HepG2 (cell line): ENCODE data around the gene TSGA10. TPM values are rescaled to one million over a fixed set of nuclear protein-coding genes. Genes with fewer than 3 reads are reported as not detected.

Source experiments
- CREB1 ChIP-seq, 2 experiments: fragments of 450-650 bp in 1 of 2; IDR thresholded peaks; 2 replicates each; pipeline ENCODE4 v1.6.1; 2016 to 2017; ENCODE audit warnings: control low read depth in 1 of 2, mild to moderate bottlenecking in 1 of 2, missing compliant biosample characterization in 1 of 2, missing genetic modification characterization in 1 of 2
- EEA1 ChIP-seq: sonication (generic); formaldehyde crosslinking; IDR thresholded peaks from 2 replicates; pipeline ENCODE4 v1.5.1; 2020; ENCODE audit warnings: mild to moderate bottlenecking, missing genetic modification reagents, borderline replicate concordance
- GLI4 ChIP-seq: sonication (generic); formaldehyde crosslinking; IDR thresholded peaks from 2 replicates; pipeline ENCODE4 v1.5.1; 2020; ENCODE audit warnings: missing genetic modification reagents, mild to moderate bottlenecking, moderate library complexity, borderline replicate concordance
- RBAK ChIP-seq: sonication (generic); formaldehyde crosslinking; IDR thresholded peaks from 2 replicates; pipeline ENCODE4 v1.5.1; 2020; ENCODE audit warnings: mild to moderate bottlenecking, missing genetic modification reagents
- ZNF256 ChIP-seq: sonication (generic); formaldehyde crosslinking; conservative IDR thresholded peaks from 2 replicates; pipeline ENCODE4 v1.4.0; 2020; ENCODE audit warnings: missing genetic modification reagents
- ZNF430 ChIP-seq: sonication (generic); formaldehyde crosslinking; IDR thresholded peaks from 2 replicates; pipeline ENCODE4 v1.9.0; 2021; ENCODE audit warnings: mild to moderate bottlenecking, missing genetic modification reagents
- ZNF670 ChIP-seq: sonication (generic); formaldehyde crosslinking; IDR thresholded peaks from 2 replicates; pipeline ENCODE4 v1.8.0; 2022; ENCODE audit warnings: mild to moderate bottlenecking, missing genetic modification reagents, borderline replicate concordance
- ZNF777 ChIP-seq: sonication (generic); formaldehyde crosslinking; IDR thresholded peaks from 2 replicates; pipeline ENCODE4 v1.4.0; 2020; ENCODE audit warnings: missing genetic modification reagents
- ZNF879 ChIP-seq: sonication (generic); formaldehyde crosslinking; IDR thresholded peaks from 2 replicates; pipeline ENCODE4 v1.8.1; 2023; ENCODE audit warnings: missing genetic modification reagents
- polyA plus RNA-seq, 8 experiments: library from polyadenylated mRNA; depleted of rRNA in 3 of 8; stranded (reverse) in 7 of 8; unstranded in 1 of 8; fragments of >200 nt; fragmentation: Illumina TruSeq in 4 of 8; extraction: Trizol in 4 of 8; gene quantifications; 2 replicates each; pipeline versions ENCODE4 v1.2.1 to v1.2.3, GENCODE V29; 2011 to 2016; ENCODE audit warnings: low read depth in 4 of 8, missing spikeins in 1 of 8, mixed read lengths in 1 of 8; ENCODE audit not compliant: insufficient read depth in 1 of 8
- total RNA-seq, 5 experiments: library from RNA; depleted of rRNA; stranded (reverse); fragments of >200 nt; fragmentation: Illumina TruSeq; extraction: Trizol; gene quantifications; 2 replicates each; pipeline ENCODE4 v1.2.3, GENCODE V29; 2016; ENCODE audit warnings: low read depth in 1 of 5
- TF ChIP-seq, protein P1 (sequence below): sonication (generic); formaldehyde crosslinking; IDR thresholded peaks from 2 replicates; pipeline ENCODE4 v1.5.1; 2020; ENCODE audit warnings: missing genetic modification reagents, mild to moderate bottlenecking, borderline replicate concordance
- TF ChIP-seq, protein P2 (sequence below): sonication (generic); formaldehyde crosslinking; conservative IDR thresholded peaks from 2 replicates; pipeline ENCODE4 v1.8.0; 2022; ENCODE audit warnings: low read depth, missing genetic modification reagents
- TF ChIP-seq, protein P3 (sequence below): sonication (generic); formaldehyde crosslinking; IDR thresholded peaks from 2 replicates; pipeline ENCODE4 v1.4.0; 2020; ENCODE audit warnings: missing genetic modification reagents, borderline replicate concordance
- TF ChIP-seq, protein P4 (sequence below): sonication (generic); formaldehyde crosslinking; IDR thresholded peaks from 2 replicates; pipeline ENCODE4 v1.5.0; 2020; ENCODE audit warnings: missing genetic modification reagents
- TF ChIP-seq, protein P5 (sequence below): sonication (generic); formaldehyde crosslinking; IDR thresholded peaks from 2 replicates; pipeline ENCODE4 v1.5.1; 2020; ENCODE audit warnings: mild to moderate bottlenecking, missing genetic modification reagents, moderate library complexity
- TF ChIP-seq, protein P6 (sequence below): IDR thresholded peaks from 2 replicates; pipeline ENCODE4 v1.6.1; 2016; ENCODE audit warnings: mild to moderate bottlenecking

Gene TSGA10
- total and polyA plus RNA-seq, 2 of the 13 experiments (the other 11 are each of a cell fraction or from before 2014, with no cell fraction given): 4.7 to 13.1 TPM

DNA sequence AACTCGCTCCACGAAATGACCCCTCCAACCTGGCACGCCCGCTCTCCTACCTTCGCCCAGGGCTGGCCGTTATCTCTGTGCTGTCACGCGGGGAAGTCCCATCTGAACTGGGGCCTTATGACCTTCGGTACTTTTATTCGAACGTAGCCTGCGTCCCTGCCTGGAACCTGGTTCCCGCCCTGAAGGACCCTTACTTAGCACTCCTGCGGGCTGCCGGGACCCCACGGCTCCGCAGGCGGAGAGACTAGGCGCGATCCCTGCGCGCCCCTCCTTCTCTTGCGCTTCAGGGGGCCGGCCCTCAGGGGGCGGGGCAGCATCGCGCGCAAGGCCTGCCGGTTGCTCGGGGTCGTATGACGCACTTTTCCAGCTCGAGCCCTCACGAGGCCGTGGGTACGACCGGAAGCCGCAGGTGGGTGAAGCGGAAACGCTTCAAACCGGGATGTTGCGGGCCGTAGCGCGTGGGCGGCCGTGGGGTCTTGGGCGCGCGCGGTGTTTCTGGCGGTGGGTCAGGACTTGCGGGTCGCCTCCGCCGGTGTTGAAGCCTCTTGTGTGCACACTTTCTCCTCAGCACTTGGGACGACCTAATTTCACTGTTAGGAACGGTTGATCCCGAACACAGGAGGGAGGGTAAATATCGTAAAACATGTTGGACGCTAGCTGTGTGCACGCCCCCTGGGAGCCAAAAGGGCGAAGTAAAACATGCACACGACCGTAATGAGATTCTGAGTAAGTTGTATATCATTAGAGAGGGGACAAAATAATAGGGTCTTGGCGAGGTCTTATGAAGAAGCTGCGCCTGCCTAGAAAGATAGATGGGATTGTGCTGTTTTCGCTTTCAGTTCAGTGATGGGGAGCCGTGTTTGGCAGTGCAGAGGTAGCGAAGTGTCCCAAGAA lies at the start of gene TSGA10, which contains the start of gene LIPT1 (continued):
- TF ChIP-seq, protein P1, sequence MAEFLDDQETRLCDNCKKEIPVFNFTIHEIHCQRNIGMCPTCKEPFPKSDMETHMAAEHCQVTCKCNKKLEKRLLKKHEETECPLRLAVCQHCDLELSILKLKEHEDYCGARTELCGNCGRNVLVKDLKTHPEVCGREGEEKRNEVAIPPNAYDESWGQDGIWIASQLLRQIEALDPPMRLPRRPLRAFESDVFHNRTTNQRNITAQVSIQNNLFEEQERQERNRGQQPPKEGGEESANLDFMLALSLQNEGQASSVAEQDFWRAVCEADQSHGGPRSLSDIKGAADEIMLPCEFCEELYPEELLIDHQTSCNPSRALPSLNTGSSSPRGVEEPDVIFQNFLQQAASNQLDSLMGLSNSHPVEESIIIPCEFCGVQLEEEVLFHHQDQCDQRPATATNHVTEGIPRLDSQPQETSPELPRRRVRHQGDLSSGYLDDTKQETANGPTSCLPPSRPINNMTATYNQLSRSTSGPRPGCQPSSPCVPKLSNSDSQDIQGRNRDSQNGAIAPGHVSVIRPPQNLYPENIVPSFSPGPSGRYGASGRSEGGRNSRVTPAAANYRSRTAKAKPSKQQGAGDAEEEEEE (CRISPR knock-in tag): no peak; the same call in 1 of the 2 replicates
- peak; percentile 94 for TF ChIP-seq ZNF670
- TF ChIP-seq CREB1 (IDR thresholded peaks at IDR 0.05): peak; percentile 84
- peak; percentile 92 for TF ChIP-seq CREB1 (CRISPR knock-in tag; IDR thresholded peaks at IDR 0.05)
- peak; percentile 39 for TF ChIP-seq ZNF777 (CRISPR knock-in tag)
- TF ChIP-seq EEA1 (CRISPR knock-in tag): peak; percentile 87; the same call in 1 of the 2 replicates
- TF ChIP-seq GLI4: peak; percentile 99
- TF ChIP-seq, protein P2, sequence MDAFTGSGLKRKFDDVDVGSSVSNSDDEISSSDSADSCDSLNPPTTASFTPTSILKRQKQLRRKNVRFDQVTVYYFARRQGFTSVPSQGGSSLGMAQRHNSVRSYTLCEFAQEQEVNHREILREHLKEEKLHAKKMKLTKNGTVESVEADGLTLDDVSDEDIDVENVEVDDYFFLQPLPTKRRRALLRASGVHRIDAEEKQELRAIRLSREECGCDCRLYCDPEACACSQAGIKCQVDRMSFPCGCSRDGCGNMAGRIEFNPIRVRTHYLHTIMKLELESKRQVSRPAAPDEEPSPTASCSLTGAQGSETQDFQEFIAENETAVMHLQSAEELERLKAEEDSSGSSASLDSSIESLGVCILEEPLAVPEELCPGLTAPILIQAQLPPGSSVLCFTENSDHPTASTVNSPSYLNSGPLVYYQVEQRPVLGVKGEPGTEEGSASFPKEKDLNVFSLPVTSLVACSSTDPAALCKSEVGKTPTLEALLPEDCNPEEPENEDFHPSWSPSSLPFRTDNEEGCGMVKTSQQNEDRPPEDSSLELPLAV (CRISPR knock-in tag): no peak
- TF ChIP-seq ZNF256 (CRISPR knock-in tag): peak; percentile 92
- TF ChIP-seq, protein P3, sequence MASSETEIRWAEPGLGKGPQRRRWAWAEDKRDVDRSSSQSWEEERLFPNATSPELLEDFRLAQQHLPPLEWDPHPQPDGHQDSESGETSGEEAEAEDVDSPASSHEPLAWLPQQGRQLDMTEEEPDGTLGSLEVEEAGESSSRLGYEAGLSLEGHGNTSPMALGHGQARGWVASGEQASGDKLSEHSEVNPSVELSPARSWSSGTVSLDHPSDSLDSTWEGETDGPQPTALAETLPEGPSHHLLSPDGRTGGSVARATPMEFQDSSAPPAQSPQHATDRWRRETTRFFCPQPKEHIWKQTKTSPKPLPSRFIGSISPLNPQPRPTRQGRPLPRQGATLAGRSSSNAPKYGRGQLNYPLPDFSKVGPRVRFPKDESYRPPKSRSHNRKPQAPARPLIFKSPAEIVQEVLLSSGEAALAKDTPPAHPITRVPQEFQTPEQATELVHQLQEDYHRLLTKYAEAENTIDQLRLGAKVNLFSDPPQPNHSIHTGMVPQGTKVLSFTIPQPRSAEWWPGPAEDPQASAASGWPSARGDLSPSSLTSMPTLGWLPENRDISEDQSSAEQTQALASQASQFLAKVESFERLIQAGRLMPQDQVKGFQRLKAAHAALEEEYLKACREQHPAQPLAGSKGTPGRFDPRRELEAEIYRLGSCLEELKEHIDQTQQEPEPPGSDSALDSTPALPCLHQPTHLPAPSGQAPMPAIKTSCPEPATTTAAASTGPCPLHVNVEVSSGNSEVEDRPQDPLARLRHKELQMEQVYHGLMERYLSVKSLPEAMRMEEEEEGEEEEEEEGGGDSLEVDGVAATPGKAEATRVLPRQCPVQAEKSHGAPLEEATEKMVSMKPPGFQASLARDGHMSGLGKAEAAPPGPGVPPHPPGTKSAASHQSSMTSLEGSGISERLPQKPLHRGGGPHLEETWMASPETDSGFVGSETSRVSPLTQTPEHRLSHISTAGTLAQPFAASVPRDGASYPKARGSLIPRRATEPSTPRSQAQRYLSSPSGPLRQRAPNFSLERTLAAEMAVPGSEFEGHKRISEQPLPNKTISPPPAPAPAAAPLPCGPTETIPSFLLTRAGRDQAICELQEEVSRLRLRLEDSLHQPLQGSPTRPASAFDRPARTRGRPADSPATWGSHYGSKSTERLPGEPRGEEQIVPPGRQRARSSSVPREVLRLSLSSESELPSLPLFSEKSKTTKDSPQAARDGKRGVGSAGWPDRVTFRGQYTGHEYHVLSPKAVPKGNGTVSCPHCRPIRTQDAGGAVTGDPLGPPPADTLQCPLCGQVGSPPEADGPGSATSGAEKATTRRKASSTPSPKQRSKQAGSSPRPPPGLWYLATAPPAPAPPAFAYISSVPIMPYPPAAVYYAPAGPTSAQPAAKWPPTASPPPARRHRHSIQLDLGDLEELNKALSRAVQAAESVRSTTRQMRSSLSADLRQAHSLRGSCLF (CRISPR knock-in tag): no peak; the same call in 1 of the 2 replicates
- TF ChIP-seq, protein P4, sequence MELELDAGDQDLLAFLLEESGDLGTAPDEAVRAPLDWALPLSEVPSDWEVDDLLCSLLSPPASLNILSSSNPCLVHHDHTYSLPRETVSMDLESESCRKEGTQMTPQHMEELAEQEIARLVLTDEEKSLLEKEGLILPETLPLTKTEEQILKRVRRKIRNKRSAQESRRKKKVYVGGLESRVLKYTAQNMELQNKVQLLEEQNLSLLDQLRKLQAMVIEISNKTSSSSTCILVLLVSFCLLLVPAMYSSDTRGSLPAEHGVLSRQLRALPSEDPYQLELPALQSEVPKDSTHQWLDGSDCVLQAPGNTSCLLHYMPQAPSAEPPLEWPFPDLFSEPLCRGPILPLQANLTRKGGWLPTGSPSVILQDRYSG (CRISPR knock-in tag): peak; percentile 97
- peak; percentile 97; the same call in 1 of the 2 replicates for TF ChIP-seq ZNF430 (CRISPR knock-in tag)
- TF ChIP-seq RBAK (CRISPR knock-in tag): no peak
- TF ChIP-seq ZNF879 (CRISPR knock-in tag): peak; percentile 89
- TF ChIP-seq, protein P5, sequence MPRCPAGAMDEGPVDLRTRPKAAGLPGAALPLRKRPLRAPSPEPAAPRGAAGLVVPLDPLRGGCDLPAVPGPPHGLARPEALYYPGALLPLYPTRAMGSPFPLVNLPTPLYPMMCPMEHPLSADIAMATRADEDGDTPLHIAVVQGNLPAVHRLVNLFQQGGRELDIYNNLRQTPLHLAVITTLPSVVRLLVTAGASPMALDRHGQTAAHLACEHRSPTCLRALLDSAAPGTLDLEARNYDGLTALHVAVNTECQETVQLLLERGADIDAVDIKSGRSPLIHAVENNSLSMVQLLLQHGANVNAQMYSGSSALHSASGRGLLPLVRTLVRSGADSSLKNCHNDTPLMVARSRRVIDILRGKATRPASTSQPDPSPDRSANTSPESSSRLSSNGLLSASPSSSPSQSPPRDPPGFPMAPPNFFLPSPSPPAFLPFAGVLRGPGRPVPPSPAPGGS: peak; percentile 100
- TF ChIP-seq, protein P6, sequence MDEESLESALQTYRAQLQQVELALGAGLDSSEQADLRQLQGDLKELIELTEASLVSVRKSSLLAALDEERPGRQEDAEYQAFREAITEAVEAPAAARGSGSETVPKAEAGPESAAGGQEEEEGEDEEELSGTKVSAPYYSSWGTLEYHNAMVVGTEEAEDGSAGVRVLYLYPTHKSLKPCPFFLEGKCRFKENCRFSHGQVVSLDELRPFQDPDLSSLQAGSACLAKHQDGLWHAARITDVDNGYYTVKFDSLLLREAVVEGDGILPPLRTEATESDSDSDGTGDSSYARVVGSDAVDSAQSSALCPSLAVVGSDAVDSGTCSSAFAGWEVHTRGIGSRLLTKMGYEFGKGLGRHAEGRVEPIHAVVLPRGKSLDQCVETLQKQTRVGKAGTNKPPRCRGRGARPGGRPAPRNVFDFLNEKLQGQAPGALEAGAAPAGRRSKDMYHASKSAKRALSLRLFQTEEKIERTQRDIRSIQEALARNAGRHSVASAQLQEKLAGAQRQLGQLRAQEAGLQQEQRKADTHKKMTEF (CRISPR knock-in tag): peak; percentile 97
